Suprapubic skin (tissue), 4 donors: ENCODE data around the gene CNTN2. TPM values are rescaled to one million over a fixed set of nuclear protein-coding genes. Genes with fewer than 3 reads are reported as not detected.

ENCODE experiments used
- DNase-seq, 2 donors: peaks; one replicate each; pipeline ENCODE4 v3.0.0-alpha.2; 2019; ENCODE audit warnings: low spot score in 2 of 2
- H3K27ac ChIP-seq: fragments of 200-600 bp; sonication (generic); one replicate; pipeline ENCODE4 v1.5.1; 2019
- H3K27me3 ChIP-seq: fragments of 200-600 bp; sonication (generic); one replicate; pipeline ENCODE4 v1.5.1; 2019
- H3K36me3 ChIP-seq: fragments of 200-600 bp; sonication (generic); one replicate; pipeline ENCODE4 v1.5.1; 2019
- H3K4me1 ChIP-seq: fragments of 200-600 bp; sonication (generic); one replicate; pipeline ENCODE4 v1.5.1; 2019
- H3K4me3 ChIP-seq: fragments of 200-600 bp; sonication (generic); one replicate; pipeline ENCODE4 v1.5.1; 2019; ENCODE audit warnings: mild to moderate bottlenecking
- H3K9me3 ChIP-seq: fragments of 200-600 bp; sonication (generic); one replicate; pipeline ENCODE4 v1.5.1; 2019
- EP300 ChIP-seq: sonication (generic); formaldehyde crosslinking; IDR thresholded peaks from one replicate; pipeline ENCODE4 v1.6.1; 2017; ENCODE audit warnings: antibody characterized with exemption
- POLR2A ChIP-seq, 2 donors: fragments of 450-650 bp; IDR thresholded peaks; one replicate each; pipeline ENCODE4 v1.6.1; 2017; ENCODE audit warnings: antibody characterized with exemption in 2 of 2, mild to moderate bottlenecking in 2 of 2, moderate library complexity in 2 of 2
- POLR2AphosphoS5 ChIP-seq, 3 donors: sonication (generic); formaldehyde crosslinking; IDR thresholded peaks; one replicate each; pipeline ENCODE4 v1.6.1; 2017; ENCODE audit warnings: antibody characterized with exemption in 3 of 3
- WGBS: methylation state at CpG from one replicate; pipeline ENCODE4 v1.1.5; 2018; 5-methylcytosine and 5-hydroxymethylcytosine counted together
- total RNA-seq, 4 donors: library from RNA; depleted of rRNA; stranded (reverse); fragments of >200 nt; gene quantifications; one replicate each; pipeline ENCODE4 v1.1.0, GENCODE V29; 2016
- TF ChIP-seq, protein P1 (sequence below), 2 donors: fragments of 200-600 bp in 1 of 2; fragments of 450-650 bp in 1 of 2; sonication (generic) in 1 of 2; IDR thresholded peaks; one replicate each; pipeline ENCODE4 v1.5.1; 2016 to 2019; ENCODE audit warnings: antibody characterized with exemption in 2 of 2, mild to moderate bottlenecking in 1 of 2, moderate library complexity in 1 of 2

Gene CNTN2
- total RNA-seq, 4 donors from 2014 or later, result 0.68 to 13.3 (median 1.7) TPM

DNA sequence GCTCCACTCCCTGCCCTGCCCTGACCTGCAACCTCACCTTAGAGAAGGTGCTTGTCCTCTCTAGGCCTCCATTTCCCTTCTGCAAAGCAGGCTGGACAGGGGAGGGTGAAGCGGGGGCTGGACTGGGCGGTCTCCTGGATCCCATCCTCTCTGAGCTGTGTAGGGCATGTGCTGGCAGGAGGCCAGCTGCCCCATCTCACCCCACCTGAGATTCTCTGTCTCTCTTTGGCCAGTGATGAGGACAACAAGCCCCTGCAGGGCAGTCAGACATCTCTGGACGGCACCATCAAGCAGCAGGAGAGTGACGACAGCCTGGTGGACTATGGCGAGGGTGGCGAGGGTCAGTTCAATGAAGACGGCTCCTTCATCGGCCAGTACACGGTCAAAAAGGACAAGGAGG lies 26.9 kb upstream of the CNTN2 start:
- 97% methylated on average over 9 of the region's 9 CpGs for WGBS

GRCh38 chr1:205016584-205016983 lies 26.4 kb upstream of the CNTN2 start:
- Histone ChIP-seq H3K4me1 (peaks cover 17% of the 10 kb centered on the region), H3K27ac (no peak overlapping the region), H3K36me3 (no peaks in the 10 kb centered on the region), H3K27me3 (peaks cover 7% of the 10 kb centered on the region), H3K9me3 (no peaks in the 10 kb centered on the region), H3K4me3 (no peak overlapping the region)
- no peak for DNase-seq
- WGBS, result 87% methylated on average over 13 of the region's 13 CpGs
- TF ChIP-seq POLR2A (IDR thresholded peaks at IDR 0.05), result no peak
- TF ChIP-seq POLR2AphosphoS5 (IDR thresholded peaks at IDR 0.05), result no peak
- TF ChIP-seq, protein P1, sequence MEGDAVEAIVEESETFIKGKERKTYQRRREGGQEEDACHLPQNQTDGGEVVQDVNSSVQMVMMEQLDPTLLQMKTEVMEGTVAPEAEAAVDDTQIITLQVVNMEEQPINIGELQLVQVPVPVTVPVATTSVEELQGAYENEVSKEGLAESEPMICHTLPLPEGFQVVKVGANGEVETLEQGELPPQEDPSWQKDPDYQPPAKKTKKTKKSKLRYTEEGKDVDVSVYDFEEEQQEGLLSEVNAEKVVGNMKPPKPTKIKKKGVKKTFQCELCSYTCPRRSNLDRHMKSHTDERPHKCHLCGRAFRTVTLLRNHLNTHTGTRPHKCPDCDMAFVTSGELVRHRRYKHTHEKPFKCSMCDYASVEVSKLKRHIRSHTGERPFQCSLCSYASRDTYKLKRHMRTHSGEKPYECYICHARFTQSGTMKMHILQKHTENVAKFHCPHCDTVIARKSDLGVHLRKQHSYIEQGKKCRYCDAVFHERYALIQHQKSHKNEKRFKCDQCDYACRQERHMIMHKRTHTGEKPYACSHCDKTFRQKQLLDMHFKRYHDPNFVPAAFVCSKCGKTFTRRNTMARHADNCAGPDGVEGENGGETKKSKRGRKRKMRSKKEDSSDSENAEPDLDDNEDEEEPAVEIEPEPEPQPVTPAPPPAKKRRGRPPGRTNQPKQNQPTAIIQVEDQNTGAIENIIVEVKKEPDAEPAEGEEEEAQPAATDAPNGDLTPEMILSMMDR (IDR thresholded peaks at IDR 0.05), result no peak
- TF ChIP-seq EP300, result no peak

More for the DNA sequence above, 26.9 kb upstream of the CNTN2 start:
- no peak for DNase-seq
- TF ChIP-seq EP300, result no peak
- no peak for TF ChIP-seq POLR2A (IDR thresholded peaks at IDR 0.05)
- TF ChIP-seq, protein P1 (IDR thresholded peaks at IDR 0.05), result no peak
- no peak for TF ChIP-seq POLR2AphosphoS5 (IDR thresholded peaks at IDR 0.05)
- Histone ChIP-seq H3K27ac (no peak overlapping the region), H3K27me3 (peaks cover 7% of the 10 kb centered on the region), H3K36me3 (no peaks in the 10 kb centered on the region), H3K4me3 (no peak overlapping the region), H3K4me1 (peaks cover 17% of the 10 kb centered on the region), H3K9me3 (no peaks in the 10 kb centered on the region)

DNA sequence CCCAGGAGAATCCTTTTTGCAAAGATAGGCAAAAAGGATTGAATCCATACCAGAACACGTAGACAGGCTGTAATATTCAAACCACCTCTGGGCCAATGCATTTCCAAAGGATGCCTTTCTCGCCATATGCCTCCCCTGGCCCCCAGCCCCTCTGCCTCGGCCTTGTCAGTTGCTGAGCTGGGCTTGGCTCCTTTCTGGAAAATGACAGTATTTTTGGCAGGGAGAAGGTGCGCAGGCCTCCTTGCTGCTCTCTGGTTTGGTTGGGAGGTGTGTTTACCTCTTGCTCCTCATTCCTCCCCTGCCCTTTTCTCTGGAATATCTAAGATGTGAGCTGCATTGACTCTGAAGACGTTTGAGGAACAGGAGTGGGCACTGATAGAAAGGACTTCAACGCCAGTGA lies 26.0 kb upstream of the CNTN2 start:
- TF ChIP-seq EP300, result no peak
- no peak for TF ChIP-seq POLR2AphosphoS5 (IDR thresholded peaks at IDR 0.05)
- TF ChIP-seq, protein P1 (IDR thresholded peaks at IDR 0.05), result no peak
- no peak for TF ChIP-seq POLR2A (IDR thresholded peaks at IDR 0.05)

GRCh38 chr1:205017766-205018165 lies 25.2 kb upstream of the CNTN2 start:
- H3K9me3 ChIP-seq, result no peaks in the 10 kb centered on the region
- H3K4me1 ChIP-seq, result peaks cover 17% of the 10 kb centered on the region
- no peak overlapping the region for H3K4me3 ChIP-seq
- H3K27ac ChIP-seq, result no peak overlapping the region
- no peak for DNase-seq
- H3K36me3 ChIP-seq, result no peaks in the 10 kb centered on the region
- TF ChIP-seq EP300, result no peak
- no peak for TF ChIP-seq POLR2AphosphoS5 (IDR thresholded peaks at IDR 0.05)
- no peak for TF ChIP-seq POLR2A (IDR thresholded peaks at IDR 0.05)
- TF ChIP-seq, protein P1 (IDR thresholded peaks at IDR 0.05), result no peak
- 96% methylated on average over 6 of the region's 7 CpGs for WGBS
- H3K27me3 ChIP-seq, result peaks cover 7% of the 10 kb centered on the region

More for the DNA sequence above, 26.0 kb upstream of the CNTN2 start:
- Histone ChIP-seq H3K9me3 (no peaks in the 10 kb centered on the region), H3K27ac (no peak overlapping the region), H3K36me3 (no peaks in the 10 kb centered on the region), H3K4me3 (no peak overlapping the region), H3K4me1 (peaks cover 17% of the 10 kb centered on the region), H3K27me3 (peaks cover 7% of the 10 kb centered on the region)
- DNase-seq, result no peak
- 86% methylated on average over 6 of the region's 6 CpGs for WGBS

DNA sequence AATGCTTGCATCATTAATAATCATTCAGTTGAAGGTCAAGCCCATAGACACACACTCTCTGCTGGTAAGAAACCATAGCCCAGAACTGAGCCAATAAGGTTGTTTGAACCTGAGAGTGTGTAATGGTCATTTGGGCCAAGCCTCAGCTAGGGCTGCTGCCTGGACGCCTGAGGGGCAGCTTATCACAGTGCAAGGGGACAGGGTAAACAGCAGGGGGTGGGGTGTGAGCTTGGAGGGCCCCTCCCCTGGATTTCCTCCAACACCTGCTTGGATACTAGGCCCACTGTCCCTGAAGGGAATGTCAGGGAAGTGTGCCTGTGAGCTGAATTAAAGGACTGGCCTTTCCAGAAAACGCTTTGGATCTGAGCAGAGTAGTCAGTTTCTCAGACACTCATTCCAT lies 24.6 kb upstream of the CNTN2 start:
- no peak for DNase-seq
- no peak for TF ChIP-seq POLR2AphosphoS5 (IDR thresholded peaks at IDR 0.05)
- TF ChIP-seq POLR2A (IDR thresholded peaks at IDR 0.05), result no peak
- TF ChIP-seq, protein P1 (IDR thresholded peaks at IDR 0.05), result no peak
- no peak for TF ChIP-seq EP300

More for the DNA sequence above, 24.6 kb upstream of the CNTN2 start:
- H3K27ac ChIP-seq, result no peak overlapping the region
- H3K4me3 ChIP-seq, result no peak overlapping the region
- peaks cover 12% of the 10 kb centered on the region for H3K4me1 ChIP-seq
- H3K9me3 ChIP-seq, result no peaks in the 10 kb centered on the region
- 93% methylated on average over 2 of the region's 2 CpGs for WGBS
- peaks cover 7% of the 10 kb centered on the region for H3K27me3 ChIP-seq
- H3K36me3 ChIP-seq, result no peaks in the 10 kb centered on the region
